GM20000 (cell line): ENCODE data around the gene USP7.

Source experiments
- DNase-seq: peaks from one replicate; pipeline ENCODE4 v3.0.0; 2012; ENCODE audit warnings: low spot score
- TF ChIP-seq, protein P1 (sequence below): IDR thresholded peaks from 2 replicates; pipeline ENCODE4 v1.5.1; 2012; ENCODE audit warnings: mild to moderate bottlenecking, control low read depth; ENCODE audit errors: extremely low read depth, missing control alignments

USP7 gene

GRCh38 chr16:8866884-8867215 is 96.9 kb downstream of the USP7 start:
- TF ChIP-seq, protein P1, sequence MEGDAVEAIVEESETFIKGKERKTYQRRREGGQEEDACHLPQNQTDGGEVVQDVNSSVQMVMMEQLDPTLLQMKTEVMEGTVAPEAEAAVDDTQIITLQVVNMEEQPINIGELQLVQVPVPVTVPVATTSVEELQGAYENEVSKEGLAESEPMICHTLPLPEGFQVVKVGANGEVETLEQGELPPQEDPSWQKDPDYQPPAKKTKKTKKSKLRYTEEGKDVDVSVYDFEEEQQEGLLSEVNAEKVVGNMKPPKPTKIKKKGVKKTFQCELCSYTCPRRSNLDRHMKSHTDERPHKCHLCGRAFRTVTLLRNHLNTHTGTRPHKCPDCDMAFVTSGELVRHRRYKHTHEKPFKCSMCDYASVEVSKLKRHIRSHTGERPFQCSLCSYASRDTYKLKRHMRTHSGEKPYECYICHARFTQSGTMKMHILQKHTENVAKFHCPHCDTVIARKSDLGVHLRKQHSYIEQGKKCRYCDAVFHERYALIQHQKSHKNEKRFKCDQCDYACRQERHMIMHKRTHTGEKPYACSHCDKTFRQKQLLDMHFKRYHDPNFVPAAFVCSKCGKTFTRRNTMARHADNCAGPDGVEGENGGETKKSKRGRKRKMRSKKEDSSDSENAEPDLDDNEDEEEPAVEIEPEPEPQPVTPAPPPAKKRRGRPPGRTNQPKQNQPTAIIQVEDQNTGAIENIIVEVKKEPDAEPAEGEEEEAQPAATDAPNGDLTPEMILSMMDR: no peak
- DNase-seq: no peak

DNA sequence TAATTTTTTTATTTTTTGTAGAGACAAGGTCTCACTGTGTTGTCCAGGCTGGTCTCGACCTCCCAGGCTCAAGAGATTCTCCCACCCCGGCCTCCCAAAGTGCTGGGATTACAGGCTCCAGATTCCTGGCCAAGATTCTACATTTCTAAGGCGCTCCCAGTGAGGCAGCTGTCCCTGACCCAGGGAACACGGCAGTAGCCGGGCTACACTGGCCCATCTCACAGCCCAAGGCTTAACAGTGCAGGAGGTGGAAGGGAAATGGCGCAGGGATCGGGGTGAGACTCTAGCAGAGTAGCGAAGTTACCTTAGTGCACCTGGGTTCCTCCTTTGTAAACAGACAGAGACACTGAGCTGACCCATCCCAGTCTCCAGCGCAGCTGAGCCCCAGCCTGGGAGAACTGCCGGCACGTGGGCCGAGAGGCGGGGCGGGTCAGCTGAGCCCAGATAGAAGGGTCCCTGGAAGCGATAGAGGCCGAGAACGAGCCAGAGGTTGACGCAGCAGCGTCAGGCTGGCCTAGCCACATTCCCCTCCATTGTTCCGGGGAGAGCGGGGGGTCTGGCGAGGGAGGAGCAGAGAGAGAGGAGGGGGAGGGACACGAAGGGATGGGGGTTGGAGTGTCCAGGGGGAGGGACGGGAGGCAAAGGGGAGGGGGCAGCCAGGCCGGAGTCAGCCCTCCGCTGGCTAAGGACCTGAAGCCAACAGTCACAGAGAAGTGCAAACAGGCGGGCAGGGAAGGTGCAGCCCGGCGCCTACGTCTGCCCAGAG is 97.4 kb downstream of the USP7 start:
- TF ChIP-seq, protein P1: no peak
- no peak for DNase-seq

- DNase-seq: no peak
- TF ChIP-seq, protein P1: no peak
These were observed 98.4 kb downstream of the USP7 start for GRCh38 chr16:8865145-8865882.

DNA sequence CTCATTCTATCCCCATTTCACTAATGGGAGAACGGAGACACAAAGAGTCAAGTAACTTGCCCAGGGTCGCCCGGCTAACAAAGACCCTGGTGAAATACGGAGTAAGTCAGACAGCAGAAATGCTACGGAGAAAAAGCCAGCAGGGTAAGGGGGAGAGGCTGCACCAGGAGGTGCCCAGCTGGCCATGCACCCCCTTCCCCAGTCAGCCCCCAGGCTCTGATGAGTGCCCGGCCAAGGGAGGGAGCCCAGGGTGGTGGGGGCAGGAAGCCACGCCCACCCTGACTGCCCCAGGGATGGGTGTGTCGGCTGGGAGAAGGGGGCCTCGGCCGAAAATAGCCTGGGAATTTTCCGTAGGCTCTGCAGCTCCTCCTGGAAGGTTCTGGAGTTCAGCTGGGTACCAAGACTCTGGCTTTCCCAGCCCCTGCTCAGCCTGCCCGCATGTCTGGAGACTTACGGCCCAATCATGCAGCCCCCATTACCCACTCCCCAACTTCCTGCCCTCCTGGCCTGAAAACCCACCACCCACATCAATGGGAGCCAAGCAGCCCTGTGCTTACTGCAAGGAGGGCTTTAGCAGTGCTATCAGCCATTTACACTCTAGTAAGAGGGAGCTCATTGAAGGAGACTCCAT is 99.1 kb downstream of the USP7 start:
- TF ChIP-seq, protein P1: no peak
- no peak for DNase-seq

- DNase-seq: no peak
- TF ChIP-seq, protein P1: no peak
These were observed 99.9 kb downstream of the USP7 start for GRCh38 chr16:8863594-8864424.

GRCh38 chr16:8862309-8863130 is 101.2 kb downstream of the USP7 start:
- DNase-seq: no peak
- TF ChIP-seq, protein P1: no peak
